HCT116 (cell line): ENCODE results near the gene ART1.
"Not testable (repeated sequence)": the region's sequence is repeated elsewhere in the genome, so short reads cannot be mapped to it uniquely, and the experiment has no call there.

Source experiments
- CBX3 ChIP-seq: IDR thresholded peaks from 2 replicates; pipeline ENCODE4 v1.6.1; 2012; ENCODE audit warnings: low read depth
- CEBPB ChIP-seq: IDR thresholded peaks from 2 replicates; pipeline ENCODE4 v1.6.1; 2012; ENCODE audit warnings: low read depth
- CTCF ChIP-seq, 3 experiments: fragments of 200-600 bp in 1 of 3; sonication (generic) in 1 of 3; IDR thresholded peaks in 2 of 3; conservative IDR thresholded peaks in 1 of 3; 2 replicates each; pipeline ENCODE4 v1.5.1; 2012 to 2017; ENCODE audit warnings: low read depth in 2 of 3, low read length in 2 of 3, antibody characterized with exemption in 1 of 3, borderline replicate concordance in 1 of 3, control low read depth in 1 of 3, mild to moderate bottlenecking in 1 of 3, mixed read lengths in 1 of 3, mixed run types in 1 of 3, moderate library complexity in 1 of 3; ENCODE audit not compliant: insufficient read depth in 1 of 3
- EZH2 ChIP-seq: fragments of 200-600 bp; sonication (generic); IDR thresholded peaks from 2 replicates; pipeline ENCODE4 v1.6.1; 2017; ENCODE audit warnings: antibody characterized with exemption, mixed run types
- EZH2phosphoT487 ChIP-seq: fragments of 200-600 bp; IDR thresholded peaks from 2 replicates; pipeline ENCODE4 v1.6.1; 2018; ENCODE audit warnings: antibody characterized with exemption, borderline replicate concordance
- MAX ChIP-seq: IDR thresholded peaks from 2 replicates; pipeline ENCODE4 v1.6.1; 2012
- POLR2AphosphoS5 ChIP-seq: IDR thresholded peaks from 2 replicates; pipeline ENCODE4 v1.6.1; 2011; ENCODE audit warnings: mild to moderate bottlenecking, low read depth, low read length, moderate library complexity
- RAD21 ChIP-seq: IDR thresholded peaks from 2 replicates; pipeline ENCODE4 v1.6.1; 2012; ENCODE audit warnings: low read depth, mild to moderate bottlenecking
- SIN3A ChIP-seq: IDR thresholded peaks from 2 replicates; pipeline ENCODE4 v1.6.1; 2012; ENCODE audit warnings: low read depth
- YY1 ChIP-seq: IDR thresholded peaks from 2 replicates; pipeline ENCODE4 v1.6.1; 2011; ENCODE audit warnings: low read length, low read depth, moderate library complexity, mild to moderate bottlenecking; ENCODE audit not compliant: insufficient replicate concordance; ENCODE audit errors: extremely low read depth
- ZBTB33 ChIP-seq: IDR thresholded peaks from 2 replicates; pipeline ENCODE4 v1.6.1; 2011; ENCODE audit warnings: mild to moderate bottlenecking, low read length, moderate library complexity; ENCODE audit not compliant: insufficient replicate concordance; ENCODE audit errors: extremely low read depth

- not testable (repeated sequence) for TF ChIP-seq CTCF (IDR thresholded peaks at IDR 0.05 in 2 of 3, conservative IDR thresholded peaks at IDR 0.05 in 1 of 3; ENCODE audit: borderline replicate concordance in 1 of 3, insufficient read depth in 1 of 3, low read depth in 2 of 3, low read length in 2 of 3); MAX; ZBTB33; YY1; SIN3A; EZH2; POLR2AphosphoS5; CBX3; EZH2phosphoT487; CEBPB; RAD21
Observed at GRCh38 chr11:3597743-3598142, 47.2 kb upstream of the ART1 start.
